Activated naive CD4-positive, alpha-beta T cell treated with Interleukin-2 at 50 U/mL for 16 hours (primary cell): ENCODE results near the gene DNAH1.
A peak's percentile ranks its signal among the peaks of the same experiment; 100 is the strongest.

Experiments
- DNase-seq: peaks from one replicate; pipeline ENCODE4 v3.0.0-alpha.2; 2020

Gene DNAH1

DNA sequence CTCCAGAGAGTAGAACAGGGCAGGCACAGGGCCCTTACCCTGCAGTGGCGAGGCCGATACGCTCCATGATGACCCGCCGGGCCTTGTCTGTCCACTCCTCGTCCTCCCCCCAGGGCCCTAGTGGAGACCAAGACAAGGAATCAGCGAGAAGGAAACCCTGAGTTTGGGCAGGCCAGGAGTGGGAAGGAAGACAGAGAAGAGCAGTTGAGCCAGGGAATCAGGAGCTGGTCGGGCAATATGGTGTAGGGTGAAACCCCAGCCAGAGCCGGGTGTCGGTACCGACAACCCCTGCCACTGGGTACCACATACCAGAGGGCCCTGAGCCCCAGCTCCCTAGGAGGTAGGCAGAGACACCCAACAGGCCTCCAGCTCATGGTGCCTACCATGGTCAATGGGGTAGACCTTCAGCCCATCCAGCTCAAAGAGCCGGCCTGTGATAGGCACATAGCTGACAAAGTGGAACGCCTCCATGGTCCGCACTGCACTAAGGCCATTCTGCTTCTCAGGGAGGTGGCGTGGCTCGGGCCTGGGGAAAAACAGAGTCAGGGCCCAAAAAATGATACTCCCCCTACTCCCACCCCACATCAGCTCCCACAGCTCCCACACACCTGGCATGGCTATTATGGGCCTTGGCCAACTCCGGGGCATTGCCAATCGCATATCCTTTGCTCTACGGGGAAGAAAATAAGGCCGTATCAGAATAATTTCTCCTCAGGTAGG, 90.8 kb downstream of the DNAH1 start:
- DNase-seq, result no peak

DNA sequence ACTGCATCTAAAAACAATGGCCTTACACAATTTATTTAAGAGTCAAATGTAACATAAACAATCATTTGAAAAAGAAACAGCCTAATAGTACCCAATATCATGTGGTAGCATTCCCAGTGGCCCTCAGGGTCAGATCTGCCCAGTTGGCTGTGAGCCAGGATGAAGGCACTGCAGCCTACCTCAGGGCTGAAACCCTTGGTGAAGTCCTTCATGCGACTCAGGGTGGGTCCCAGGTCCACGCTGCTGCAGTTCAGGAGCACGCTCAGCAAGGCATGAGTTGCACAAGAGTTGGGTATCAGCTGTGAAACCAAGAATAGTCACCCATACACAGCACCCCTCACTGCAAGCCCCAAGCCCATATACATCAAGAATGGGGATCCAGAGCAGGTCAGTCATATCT, 91.7 kb downstream of the DNAH1 start:
- DNase-seq, result no peak

DNA sequence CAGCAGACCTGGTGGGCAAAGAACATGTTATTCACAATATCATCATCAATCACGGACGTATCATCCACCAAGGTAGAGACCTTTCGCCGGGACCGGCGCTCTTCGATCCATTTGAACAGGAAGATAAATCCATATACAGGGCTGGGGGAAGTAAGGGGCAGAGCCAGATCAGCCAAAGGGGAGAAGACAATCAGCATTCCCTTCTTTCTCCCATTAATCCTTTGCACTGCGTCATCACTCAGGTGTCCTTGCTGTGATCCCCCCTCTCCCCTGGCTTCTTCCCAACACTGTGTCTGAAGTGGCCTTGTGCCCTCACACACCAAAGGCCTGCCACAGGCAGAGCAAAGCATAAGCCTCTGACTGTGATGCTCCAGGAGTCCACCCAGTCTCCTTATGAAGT, 92.3 kb downstream of the DNAH1 start:
- DNase-seq, result no peak

DNA sequence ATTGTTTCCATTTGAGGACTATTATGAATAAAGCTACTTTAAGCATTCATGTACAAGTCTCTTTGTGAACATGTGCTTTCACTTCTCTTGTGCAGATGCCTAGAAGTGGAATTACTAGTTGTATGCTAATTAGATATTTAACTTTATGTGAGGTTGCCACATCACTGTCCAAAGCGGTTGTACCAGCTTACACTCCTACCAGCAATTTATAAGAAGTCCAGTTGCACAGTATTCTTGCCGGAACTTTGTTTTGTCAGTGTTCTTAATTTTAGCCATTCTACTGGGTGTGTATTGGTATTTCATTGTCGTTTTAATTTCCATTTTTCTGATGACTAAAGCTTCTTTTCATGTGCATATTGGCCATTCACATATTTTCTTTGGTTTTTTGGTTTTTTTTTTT, 99.7 kb downstream of the DNAH1 start:
- no peak for DNase-seq

DNA sequence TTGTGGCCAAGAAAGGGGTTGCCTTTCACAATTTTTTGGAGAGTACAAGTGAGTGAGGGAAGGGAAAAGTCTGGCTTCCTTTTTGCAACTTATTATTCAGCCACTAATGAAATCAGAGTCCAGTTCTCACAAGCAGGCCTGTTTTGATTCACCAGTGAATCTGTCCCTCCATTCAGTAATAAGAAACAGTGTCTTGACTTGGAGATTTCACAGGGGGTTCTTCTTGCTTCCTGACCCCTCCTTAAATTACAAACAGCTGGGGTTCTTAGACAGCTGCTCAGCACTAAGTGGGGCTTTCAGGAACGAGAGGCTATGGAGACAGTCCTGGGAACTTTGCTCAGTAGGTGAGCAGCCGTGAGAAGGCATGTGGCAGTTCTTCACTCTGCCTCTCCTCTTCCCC, 104.3 kb downstream of the DNAH1 start:
- no peak for DNase-seq

- DNase-seq, result no peak
Observed at GRCh38 chr3:52422669-52423068, 106.5 kb downstream of the DNAH1 start.

GRCh38 chr3:52423173-52423572, 107.1 kb downstream of the DNAH1 start:
- DNase-seq, result no peak

GRCh38 chr3:52428151-52429005, 112.3 kb downstream of the DNAH1 start:
- DNase-seq, result peak; percentile 28

- DNase-seq, result no peak
Observed at GRCh38 chr3:52429031-52429430, 112.9 kb downstream of the DNAH1 start.

GRCh38 chr3:52429779-52430415, 113.8 kb downstream of the DNAH1 start:
- no peak for DNase-seq

- no peak for DNase-seq
Observed at GRCh38 chr3:52430416-52430810, 114.3 kb downstream of the DNAH1 start.

GRCh38 chr3:52431459-52432223, 115.5 kb downstream of the DNAH1 start:
- DNase-seq, result no peak

GRCh38 chr3:52432225-52432624, 116.1 kb downstream of the DNAH1 start:
- no peak for DNase-seq

- DNase-seq, result no peak
Observed at GRCh38 chr3:52432691-52433141, 116.6 kb downstream of the DNAH1 start.

DNA sequence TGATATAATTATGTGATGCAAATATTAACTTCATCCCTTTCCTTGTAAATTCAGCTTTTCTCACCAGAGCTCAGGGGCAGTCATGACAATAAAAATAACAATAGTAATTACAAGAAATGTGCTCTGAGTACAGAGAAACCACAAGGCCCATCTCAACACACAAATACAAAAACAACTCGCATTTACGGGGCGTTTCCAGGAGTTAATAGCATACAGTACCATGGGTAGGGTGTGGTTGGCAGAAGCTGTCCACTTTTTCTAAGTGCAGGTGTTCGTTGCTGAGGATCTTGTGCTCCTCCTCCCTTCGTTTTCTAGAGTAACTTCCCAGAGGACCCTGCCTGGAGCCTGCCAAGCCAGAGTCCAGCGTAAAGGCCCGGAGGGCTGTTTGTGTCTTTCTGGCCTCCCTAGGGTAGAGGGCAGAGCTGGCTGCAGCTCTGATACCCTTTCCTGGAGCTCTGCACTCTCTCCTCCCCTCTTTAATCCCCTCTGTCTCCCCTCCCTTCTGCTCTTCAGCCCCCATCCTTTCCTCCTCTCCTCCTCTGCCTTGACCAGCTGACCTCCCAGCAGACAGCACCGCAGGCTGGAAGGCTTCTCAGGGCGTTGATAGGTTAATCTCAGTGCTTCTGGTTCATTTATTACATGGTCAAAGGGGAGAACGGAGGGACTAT, 117.3 kb downstream of the DNAH1 start:
- no peak for DNase-seq

- DNase-seq, result no peak
Observed at GRCh38 chr3:52433996-52434479, 117.9 kb downstream of the DNAH1 start.

- no peak for DNase-seq
Observed at GRCh38 chr3:52434491-52435115, 118.5 kb downstream of the DNAH1 start.

GRCh38 chr3:52435246-52436101, 119.4 kb downstream of the DNAH1 start:
- DNase-seq, result no peak

DNA sequence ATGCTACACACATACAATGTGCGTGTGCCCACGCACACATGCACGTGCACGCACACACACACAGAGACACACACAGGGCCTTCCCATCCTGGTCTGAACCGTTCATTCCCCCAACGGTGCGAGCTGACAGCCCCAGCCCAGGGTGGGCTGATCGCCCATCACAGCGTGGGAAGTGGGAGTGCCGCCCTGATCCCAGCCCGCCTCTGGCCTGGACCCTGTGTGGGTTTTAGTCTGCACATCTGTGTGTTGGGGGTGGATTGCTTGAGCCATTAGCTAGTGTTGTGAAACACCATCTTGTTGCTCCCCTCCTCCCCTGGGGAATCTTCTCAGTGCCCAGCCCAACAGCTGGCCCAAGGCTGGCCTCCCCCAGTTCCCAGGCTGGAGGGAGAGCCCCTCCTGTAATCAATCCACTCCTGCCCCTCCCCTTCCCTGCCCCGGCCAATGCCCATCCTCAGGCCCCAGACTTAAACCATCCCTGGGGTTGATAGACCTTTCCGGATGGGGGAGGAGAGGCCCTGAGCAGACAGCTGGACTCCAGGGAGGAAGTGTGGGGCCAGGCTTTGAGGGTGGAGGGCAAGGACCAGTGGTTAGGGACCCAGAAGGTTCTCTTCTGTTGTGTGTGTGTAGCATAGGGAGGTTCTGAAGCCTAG, 120.5 kb downstream of the DNAH1 start:
- DNase-seq, result no peak
